ENCODE data around the gene CEACAM18. TPM values are rescaled to one million over a fixed set of nuclear protein-coding genes. Genes with fewer than 3 reads are reported as not detected.

CEACAM18 gene
- polyA plus RNA-seq, 3 donors, result not detected

DNA sequence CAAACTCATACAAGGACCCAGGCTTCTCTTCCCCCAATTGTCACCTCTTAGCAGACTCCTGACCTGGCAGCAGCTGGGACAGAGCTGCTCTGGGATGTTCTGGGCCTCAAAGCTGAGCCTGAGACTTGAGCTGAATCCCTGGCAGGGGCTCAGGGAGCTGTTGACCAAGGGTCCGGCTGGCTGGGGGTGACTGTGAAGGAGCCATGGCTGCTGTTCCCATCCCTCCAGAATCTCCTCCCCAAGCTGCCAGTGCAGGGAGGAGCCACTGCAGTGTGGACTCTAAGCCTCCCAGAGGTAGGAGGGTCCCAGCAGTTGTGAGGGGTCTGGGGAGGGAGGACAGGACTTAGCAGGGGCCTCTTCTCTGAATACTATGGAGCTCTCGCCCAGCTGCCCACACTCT, 51.0 kb downstream of the CEACAM18 start:
- DNase-seq, result no peak

GRCh38 chr19:51530616-51531015, 52.3 kb downstream of the CEACAM18 start:
- DNase-seq, result no peak

DNA sequence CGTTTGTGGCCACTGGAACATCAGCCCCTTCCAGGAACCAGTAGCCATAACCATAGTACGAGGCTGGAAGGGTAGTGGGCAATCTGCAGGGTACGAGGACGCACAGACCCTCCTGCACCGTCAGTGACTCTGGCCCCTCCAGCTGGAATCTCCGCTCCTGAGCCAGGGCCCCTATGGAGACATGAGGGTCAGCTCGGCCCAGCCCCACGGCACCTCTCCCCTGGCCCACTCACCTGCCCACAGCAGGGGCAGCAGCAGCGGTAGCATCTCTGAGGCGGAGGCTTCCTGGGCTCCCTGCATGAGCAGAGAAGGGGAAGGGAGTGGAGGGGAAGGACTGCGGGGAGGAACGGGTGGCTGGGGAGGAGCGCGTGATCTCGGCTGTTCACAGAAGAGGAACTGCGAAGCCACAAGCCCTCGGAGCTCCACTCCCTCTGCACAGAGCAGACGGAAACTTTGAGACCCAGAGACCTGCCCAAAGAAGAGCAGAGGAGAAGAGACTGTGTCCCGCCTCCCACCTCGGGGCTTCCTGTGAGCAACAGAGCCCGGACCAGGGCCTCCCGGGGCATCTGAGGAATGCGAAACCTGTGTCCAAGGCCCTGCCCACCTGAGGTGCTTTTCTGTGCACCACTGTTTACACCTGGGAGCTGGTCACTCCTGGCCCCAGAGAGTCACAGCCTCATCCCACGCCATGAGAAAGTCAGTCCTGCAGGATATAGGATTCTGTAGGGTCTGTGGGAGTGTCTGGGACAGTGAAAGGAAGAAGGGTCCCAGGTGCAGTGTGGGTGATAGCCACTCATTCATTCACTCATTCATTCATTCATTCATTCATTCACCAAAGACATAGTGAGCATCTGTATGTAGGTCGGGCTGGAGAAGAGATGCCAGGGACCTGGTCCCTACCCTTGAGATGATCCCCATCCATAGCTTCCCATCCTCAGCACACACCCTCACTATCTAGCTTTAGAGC, 53.3 kb downstream of the CEACAM18 start, which contains the start of gene SIGLEC6:
Gene SIGLEC6, minus strand, starts transcription at position 322 of the 967 bp plus-strand sequence. Its CDS starts 22 bp downstream, at position 300.
- DNase-seq, result no peak

- DNase-seq, result no peak
These were observed 57.2 kb downstream of the CEACAM18 start for GRCh38 chr19:51535535-51535934.

- DNase-seq, result no peak
These were observed 61.6 kb downstream of the CEACAM18 start for GRCh38 chr19:51539821-51540366.

Other genes with a start within 250 kb of the CEACAM18 start
- not detected for gene SIGLECL1, start 227.5 kb upstream of the CEACAM18 start, polyA plus RNA-seq (ENCODE audit: insufficient read length in 3 of 3)
- 1 to 10 TPM; 1.9 to 4.7 (median 3.5) TPM for gene IGLON5, start 166.9 kb upstream of the CEACAM18 start, polyA plus RNA-seq (ENCODE audit: insufficient read length in 3 of 3)
- 1 to 10 TPM; 4.1 to 5.8 (median 5.6) TPM for gene VSIG10L, start 136.4 kb upstream of the CEACAM18 start, polyA plus RNA-seq (ENCODE audit: insufficient read length in 3 of 3)
- gene ETFB, start 112.2 kb upstream of the CEACAM18 start, polyA plus RNA-seq (ENCODE audit: insufficient read length in 3 of 3), result 100 to 1,000 TPM; 143 to 171 (median 160) TPM
- 1 to 10 TPM; 1.8 to 2.7 (median 2.6) TPM for gene CLDND2, start 109.5 kb upstream of the CEACAM18 start, polyA plus RNA-seq (ENCODE audit: insufficient read length in 3 of 3)
- gene NKG7, start 105.9 kb upstream of the CEACAM18 start, polyA plus RNA-seq (ENCODE audit: insufficient read length in 3 of 3), result 1 to 10 TPM; 1.6 to 2.1 (median 1.8) TPM
- gene LIM2, start 90.6 kb upstream of the CEACAM18 start, polyA plus RNA-seq (ENCODE audit: insufficient read length in 3 of 3), result under 1 TPM; 0.35 to 0.60 (median 0.44) TPM
- under 1 TPM; 0.22 to 0.39 (median 0.36) TPM for gene C19orf84, start 87.9 kb upstream of the CEACAM18 start, polyA plus RNA-seq (ENCODE audit: insufficient read length in 3 of 3)
- 1 to 10 TPM; 1.1 to 1.7 (median 1.6) TPM for gene SIGLEC10, start 60.9 kb upstream of the CEACAM18 start, polyA plus RNA-seq (ENCODE audit: insufficient read length in 3 of 3)
- gene SIGLEC8, start 20.1 kb upstream of the CEACAM18 start, polyA plus RNA-seq (ENCODE audit: insufficient read length in 3 of 3), result under 1 TPM in 1 of 3 donors, not detected in 2; 0.10 TPM
- gene SIGLEC12, start 23.3 kb downstream of the CEACAM18 start, polyA plus RNA-seq (ENCODE audit: insufficient read length in 3 of 3), result under 1 TPM in 2 of 3 donors, not detected in 1; 0.13 to 0.19 TPM
- under 1 TPM in 1 of 3 donors, not detected in 2; 0.16 TPM for gene SIGLEC6, start 53.1 kb downstream of the CEACAM18 start, polyA plus RNA-seq (ENCODE audit: insufficient read length in 3 of 3)
- gene ZNF175, start 92.7 kb downstream of the CEACAM18 start, polyA plus RNA-seq (ENCODE audit: insufficient read length in 3 of 3), result 10 to 100 TPM; 15.3 to 22.0 (median 17.3) TPM
- under 1 TPM in 2 of 3 donors, not detected in 1; 0.26 to 0.40 TPM for gene SIGLEC5, start 151.9 kb downstream of the CEACAM18 start, polyA plus RNA-seq (ENCODE audit: insufficient read length in 3 of 3)
- under 1 TPM; 0.25 to 0.92 (median 0.54) TPM for gene SIGLEC14, start 168.3 kb downstream of the CEACAM18 start, polyA plus RNA-seq (ENCODE audit: insufficient read length in 3 of 3)
- 10 to 100 TPM; 16.4 to 27.6 (median 24.1) TPM for gene SPACA6, start 214.8 kb downstream of the CEACAM18 start, polyA plus RNA-seq (ENCODE audit: insufficient read length in 3 of 3)
- gene HAS1, start 245.5 kb downstream of the CEACAM18 start, polyA plus RNA-seq (ENCODE audit: insufficient read length in 3 of 3), result under 1 TPM in 2 of 3 donors, not detected in 1; 0.13 TPM

All from renal pelvis (tissue), 4 donors.